ENCODE data around the gene MRPL34.

DNA sequence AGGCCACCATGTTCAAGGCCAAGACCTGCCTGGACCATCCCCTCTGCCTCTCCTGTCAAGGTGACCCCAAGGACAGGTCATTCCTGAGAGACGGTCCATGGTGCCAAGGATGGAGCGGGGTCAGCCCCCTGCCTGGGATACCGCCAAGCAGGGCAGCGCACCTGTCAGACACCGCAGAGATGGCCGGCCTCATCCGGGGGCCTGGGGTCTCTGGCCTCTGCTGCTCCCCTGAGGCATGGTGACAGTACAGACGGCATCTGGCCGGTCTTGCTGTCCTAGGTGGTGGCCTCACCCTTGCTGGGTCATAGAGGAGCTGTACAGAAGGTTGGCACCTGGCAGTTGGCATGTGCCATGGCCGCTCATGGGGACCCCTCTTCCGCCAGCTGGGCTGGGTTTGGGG is 14.8 kb downstream of the MRPL34 start:
- no peak for TF ChIP-seq EZH2 (IDR thresholded peaks at IDR 0.05)
- TF ChIP-seq POLR2AphosphoS5 (IDR thresholded peaks at IDR 0.05; ENCODE audit: borderline replicate concordance, low read depth, low read length) = no peak

All from SK-N-MC (cell line).